SK-N-MC (cell line): Measurements from ENCODE around the gene CEP104.

ENCODE experiments used
- EZH2 ChIP-seq: fragments of 200-600 bp; sonication (generic); IDR thresholded peaks from one replicate; pipeline ENCODE4 v1.6.1; 2017; ENCODE audit warnings: antibody characterized with exemption
- POLR2AphosphoS5 ChIP-seq: IDR thresholded peaks from 2 replicates; pipeline ENCODE4 v1.6.1; 2012; ENCODE audit warnings: mild to moderate bottlenecking, low read depth, low read length, borderline replicate concordance

- TF ChIP-seq POLR2AphosphoS5 (no peak), EZH2 (no peak)
Measured at GRCh38 chr1:3819771-3820200, 37.2 kb downstream of the CEP104 start.
